ENCODE results near the gene GRIP2. TPM values are rescaled to one million over a fixed set of nuclear protein-coding genes. Genes with fewer than 3 reads are reported as not detected.

Gene GRIP2
- total and polyA plus RNA-seq, 2 experiments from 2014 or later, result 0.06 TPM; not detected in 1

DNA sequence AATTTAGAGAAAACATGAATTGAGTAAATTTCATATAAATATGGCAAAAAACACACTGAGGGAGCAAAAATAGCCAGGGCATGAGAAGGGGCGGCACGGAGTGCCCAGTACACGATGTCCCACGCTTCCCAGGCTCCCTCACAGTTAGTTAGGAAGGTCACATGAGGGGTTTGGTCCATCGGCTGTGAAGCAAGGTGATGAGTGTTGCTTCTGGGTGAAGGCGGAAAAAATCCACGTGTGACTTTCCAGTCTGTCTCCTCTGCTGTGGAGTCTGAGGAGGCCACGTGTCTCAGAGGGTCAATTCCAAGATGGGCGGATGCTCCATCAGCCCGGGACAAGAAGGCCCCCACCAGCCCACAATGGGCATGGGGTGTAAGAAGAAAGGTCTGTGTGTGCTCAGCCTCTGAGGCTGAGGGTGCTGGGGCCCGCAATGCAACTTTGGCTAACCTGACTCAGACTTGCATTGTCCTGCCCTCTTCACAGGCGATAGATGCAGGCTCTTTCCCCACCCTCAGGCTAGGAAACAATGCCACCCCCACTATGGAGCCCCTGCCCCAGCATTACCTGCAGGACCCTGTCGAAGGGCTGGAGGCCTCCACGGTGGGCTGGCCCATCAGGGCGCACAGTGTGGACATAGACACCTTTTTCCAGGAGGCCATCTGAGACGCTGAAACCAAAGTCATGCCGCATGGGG is 45.7 kb downstream of the GRIP2 start:
- no peaks in the 10 kb centered on the region for H3K4me1 ChIP-seq (ENCODE audit: low read depth)
- DNase-seq (ENCODE audit: low read depth in 1 of 2, low spot score in 1 of 2), result no peak
- H3K9me3 ChIP-seq (ENCODE audit: low read depth), result no peaks in the 10 kb centered on the region
- no peaks in the 10 kb centered on the region for H3K27me3 ChIP-seq
- no peaks in the 10 kb centered on the region for H3K36me3 ChIP-seq
- no peak overlapping the region for H3K4me3 ChIP-seq
- H3K27ac ChIP-seq, result no peak overlapping the region
- TF ChIP-seq, protein P1, sequence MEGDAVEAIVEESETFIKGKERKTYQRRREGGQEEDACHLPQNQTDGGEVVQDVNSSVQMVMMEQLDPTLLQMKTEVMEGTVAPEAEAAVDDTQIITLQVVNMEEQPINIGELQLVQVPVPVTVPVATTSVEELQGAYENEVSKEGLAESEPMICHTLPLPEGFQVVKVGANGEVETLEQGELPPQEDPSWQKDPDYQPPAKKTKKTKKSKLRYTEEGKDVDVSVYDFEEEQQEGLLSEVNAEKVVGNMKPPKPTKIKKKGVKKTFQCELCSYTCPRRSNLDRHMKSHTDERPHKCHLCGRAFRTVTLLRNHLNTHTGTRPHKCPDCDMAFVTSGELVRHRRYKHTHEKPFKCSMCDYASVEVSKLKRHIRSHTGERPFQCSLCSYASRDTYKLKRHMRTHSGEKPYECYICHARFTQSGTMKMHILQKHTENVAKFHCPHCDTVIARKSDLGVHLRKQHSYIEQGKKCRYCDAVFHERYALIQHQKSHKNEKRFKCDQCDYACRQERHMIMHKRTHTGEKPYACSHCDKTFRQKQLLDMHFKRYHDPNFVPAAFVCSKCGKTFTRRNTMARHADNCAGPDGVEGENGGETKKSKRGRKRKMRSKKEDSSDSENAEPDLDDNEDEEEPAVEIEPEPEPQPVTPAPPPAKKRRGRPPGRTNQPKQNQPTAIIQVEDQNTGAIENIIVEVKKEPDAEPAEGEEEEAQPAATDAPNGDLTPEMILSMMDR (IDR thresholded peaks at IDR 0.05; ENCODE audit: low read depth, low read length), result no peak

DNA sequence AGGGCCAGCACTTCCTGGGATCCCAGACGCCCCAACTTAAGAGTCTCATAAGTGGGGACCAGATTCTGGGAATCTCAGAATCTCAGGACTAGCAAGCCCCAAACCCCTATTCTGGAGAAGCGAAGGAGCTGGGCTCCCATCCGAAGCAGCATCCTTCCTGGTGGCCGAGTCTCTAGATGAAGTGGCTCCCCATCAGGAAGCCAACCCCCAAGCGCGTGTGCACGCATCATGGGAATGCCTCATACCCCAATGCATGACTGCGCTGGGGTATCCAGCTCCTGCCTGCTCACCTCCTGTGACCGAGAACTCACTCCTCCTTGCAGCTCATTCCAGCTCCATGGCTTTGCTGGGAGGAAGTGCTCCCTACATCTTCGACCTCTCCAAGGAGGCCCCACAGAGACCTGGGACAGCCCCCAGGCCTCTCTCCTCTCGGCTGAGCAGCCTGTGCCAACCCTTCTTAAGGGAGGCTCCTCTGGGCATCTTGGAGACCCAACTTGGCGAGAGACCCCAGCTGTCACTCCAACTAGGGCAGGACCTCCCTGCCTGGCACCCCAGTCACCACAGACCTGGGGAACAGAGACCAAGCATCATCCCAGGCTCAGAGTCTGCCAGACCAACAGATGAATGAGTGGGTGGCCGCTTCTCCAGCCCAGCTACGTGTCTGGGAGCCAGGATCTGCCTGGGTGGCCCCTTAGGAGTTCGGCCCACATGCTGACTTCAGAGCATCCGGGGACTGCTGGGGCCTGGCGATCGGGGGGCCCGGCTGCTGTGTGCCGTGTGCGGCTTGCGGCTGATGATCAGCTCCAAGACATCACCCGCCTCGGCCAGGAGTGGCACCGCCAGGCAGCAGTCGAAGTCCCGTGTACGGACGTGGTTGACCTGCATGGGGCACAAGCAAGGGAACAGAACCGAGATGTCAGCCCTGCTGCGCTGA is 46.9 kb downstream of the GRIP2 start:
- Histone ChIP-seq H3K9me3 (ENCODE audit: low read depth) (no peaks in the 10 kb centered on the region), H3K27me3 (no peaks in the 10 kb centered on the region), H3K36me3 (no peaks in the 10 kb centered on the region), H3K4me3 (no peak overlapping the region), H3K27ac (no peak overlapping the region), H3K4me1 (ENCODE audit: low read depth) (no peaks in the 10 kb centered on the region)
- DNase-seq (ENCODE audit: low read depth in 1 of 2, low spot score in 1 of 2), result no peak
- TF ChIP-seq, protein P1 (IDR thresholded peaks at IDR 0.05; ENCODE audit: low read depth, low read length), result no peak

DNA sequence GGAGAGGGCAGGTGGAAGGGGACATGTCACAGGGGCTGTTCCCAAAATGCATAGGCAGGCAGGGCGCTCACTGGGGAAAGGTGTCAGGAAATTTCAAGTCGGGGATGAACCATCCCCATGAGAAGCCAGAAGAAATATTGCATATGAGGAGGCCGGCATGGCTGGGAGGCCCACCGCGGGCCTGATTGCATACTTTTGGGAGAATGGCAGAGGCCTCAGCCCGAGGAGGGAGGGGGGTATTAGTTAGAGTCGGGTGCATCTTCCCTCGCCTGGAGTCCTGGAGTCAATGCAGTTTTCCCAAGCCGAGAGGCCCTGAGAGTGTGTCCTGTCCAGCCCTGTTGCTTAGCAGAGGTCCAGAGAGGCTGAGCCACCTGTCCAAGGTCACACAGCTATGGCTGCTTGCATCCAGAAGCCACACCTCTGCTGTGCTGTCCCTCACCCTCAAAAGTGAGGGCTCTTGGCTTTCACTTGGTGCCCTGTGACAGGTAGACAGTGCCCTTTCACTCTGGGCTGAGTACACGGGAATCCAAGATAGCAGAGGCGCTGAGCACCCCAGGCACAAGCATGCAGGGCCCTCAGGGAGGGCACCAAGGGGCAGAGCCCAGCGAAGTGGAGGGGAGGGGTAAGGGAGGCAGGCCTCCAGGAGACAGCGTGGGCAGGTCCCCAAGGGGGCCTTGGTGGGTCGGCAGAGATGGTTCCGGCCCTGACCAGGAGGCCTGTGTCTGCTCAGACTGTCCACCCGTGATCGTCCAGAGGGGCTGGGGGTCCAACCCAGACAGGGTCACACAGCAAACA is 48.5 kb downstream of the GRIP2 start:
- TF ChIP-seq, protein P1 (IDR thresholded peaks at IDR 0.05; ENCODE audit: low read depth, low read length), result no peak
- H3K9me3 ChIP-seq (ENCODE audit: low read depth), result no peaks in the 10 kb centered on the region
- no peak overlapping the region for H3K27ac ChIP-seq
- H3K4me1 ChIP-seq (ENCODE audit: low read depth), result no peaks in the 10 kb centered on the region
- no peaks in the 10 kb centered on the region for H3K36me3 ChIP-seq
- no peaks in the 10 kb centered on the region for H3K27me3 ChIP-seq
- no peak overlapping the region for H3K4me3 ChIP-seq
- no peak for DNase-seq (ENCODE audit: low read depth in 1 of 2, low spot score in 1 of 2)

DNA sequence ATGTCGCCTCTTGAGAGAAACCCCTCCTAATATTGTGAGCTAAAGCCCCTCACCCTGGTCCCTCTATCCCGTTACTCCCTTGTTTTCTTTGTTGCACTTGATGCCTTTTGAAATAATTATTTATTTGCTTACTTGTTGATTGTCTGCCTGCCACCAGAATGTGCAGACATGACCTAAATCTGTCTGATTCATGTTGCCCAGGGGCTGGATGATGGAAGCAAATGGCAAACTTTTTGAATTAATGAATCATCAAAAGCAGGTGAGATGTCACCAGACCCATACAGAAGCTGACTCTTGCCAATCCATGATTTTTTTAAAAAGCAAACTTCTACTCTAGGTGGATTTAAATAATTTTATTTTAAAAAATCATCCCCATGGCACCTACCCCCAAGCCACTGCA is 49.3 kb downstream of the GRIP2 start:
- TF ChIP-seq, protein P1 (IDR thresholded peaks at IDR 0.05; ENCODE audit: low read depth, low read length), result no peak
- H3K27ac ChIP-seq, result no peak overlapping the region
- no peaks in the 10 kb centered on the region for H3K27me3 ChIP-seq

GRCh38 chr3:14490255-14490654 is 49.9 kb downstream of the GRIP2 start:
- H3K4me3 ChIP-seq, result no peak overlapping the region
- no peaks in the 10 kb centered on the region for H3K36me3 ChIP-seq
- no peaks in the 10 kb centered on the region for H3K9me3 ChIP-seq (ENCODE audit: low read depth)
- no peaks in the 10 kb centered on the region for H3K4me1 ChIP-seq (ENCODE audit: low read depth)
- no peak for DNase-seq (ENCODE audit: low read depth in 1 of 2, low spot score in 1 of 2)
- TF ChIP-seq, protein P1 (IDR thresholded peaks at IDR 0.05; ENCODE audit: low read depth, low read length), result no peak
- H3K27me3 ChIP-seq, result no peaks in the 10 kb centered on the region
- no peak overlapping the region for H3K27ac ChIP-seq

More for the DNA sequence above, 49.3 kb downstream of the GRIP2 start:
- no peaks in the 10 kb centered on the region for H3K9me3 ChIP-seq (ENCODE audit: low read depth)
- H3K4me1 ChIP-seq (ENCODE audit: low read depth), result no peaks in the 10 kb centered on the region
- no peak for DNase-seq (ENCODE audit: low read depth in 1 of 2, low spot score in 1 of 2)
- no peak overlapping the region for H3K4me3 ChIP-seq
- H3K36me3 ChIP-seq, result no peaks in the 10 kb centered on the region

Measured in cardiac muscle cell (in vitro differentiated cells and primary cell).